ENCODE measurements around the gene ZBTB20.

Gene ZBTB20

GRCh38 chr3:114284644-114285043 is 862.4 kb downstream of the ZBTB20 start:
- ATAC-seq (no peak), DNase-seq (no peak)

Measured in stimulated activated naive CD8-positive, alpha-beta T cell treated with anti-CD3 and anti-CD28 coated beads, Interleukin-15, Interleukin-2, amounts not matched to agents 100 U/mL and 50 U/mL, for 24 hours (primary cell).